GOT3 (cell line): Measurements from ENCODE around the gene AOPEP.

ENCODE experiments used
- DNase-seq: peaks from one replicate; lab custom pipeline; 2025; ENCODE audit warnings: mixed read lengths; lab: John Stamatoyannopoulos, UW

AOPEP gene

DNA sequence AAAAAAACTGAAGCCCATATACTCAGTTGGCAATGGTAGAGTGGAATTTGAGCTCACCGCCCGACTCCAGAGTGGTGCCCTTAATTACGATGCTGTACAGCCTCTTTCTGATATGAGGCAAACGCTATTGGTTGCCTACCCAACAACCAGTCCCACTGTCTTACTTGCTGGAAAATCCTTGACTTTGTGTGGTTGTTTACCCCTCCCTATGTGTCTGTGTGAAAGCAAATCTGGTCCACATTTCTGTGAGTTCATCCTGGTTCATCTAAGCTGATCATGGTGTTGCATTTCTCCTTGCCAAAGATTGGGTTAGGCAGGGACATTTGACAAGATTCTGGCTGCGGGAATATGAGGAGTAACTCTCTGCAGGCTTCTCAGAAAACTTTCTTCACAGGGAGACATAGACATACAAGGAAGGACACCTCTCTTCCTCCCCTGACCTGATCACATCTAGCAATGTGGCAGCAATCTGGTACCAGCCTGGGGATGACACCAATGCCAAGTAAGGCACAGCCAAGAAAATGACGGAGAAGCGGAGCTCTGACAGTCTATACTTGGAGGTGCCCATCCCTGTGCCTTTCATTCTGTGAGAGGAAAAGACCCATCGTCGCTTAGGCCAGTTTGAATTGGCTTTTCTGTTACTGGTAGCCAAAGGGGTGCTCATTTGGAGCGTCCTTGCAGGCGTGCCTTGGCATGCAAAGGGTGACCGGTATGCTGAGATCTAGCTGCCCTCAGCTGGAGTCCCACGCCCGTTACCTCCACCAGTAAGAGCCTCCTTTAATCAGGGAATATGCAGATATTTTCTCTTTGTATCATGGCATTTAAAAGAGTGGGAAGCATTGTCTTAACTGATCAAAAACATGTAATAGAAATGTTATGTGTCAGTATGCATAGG lies 124.3 kb downstream of the AOPEP start:
- DNase-seq: no peak

DNA sequence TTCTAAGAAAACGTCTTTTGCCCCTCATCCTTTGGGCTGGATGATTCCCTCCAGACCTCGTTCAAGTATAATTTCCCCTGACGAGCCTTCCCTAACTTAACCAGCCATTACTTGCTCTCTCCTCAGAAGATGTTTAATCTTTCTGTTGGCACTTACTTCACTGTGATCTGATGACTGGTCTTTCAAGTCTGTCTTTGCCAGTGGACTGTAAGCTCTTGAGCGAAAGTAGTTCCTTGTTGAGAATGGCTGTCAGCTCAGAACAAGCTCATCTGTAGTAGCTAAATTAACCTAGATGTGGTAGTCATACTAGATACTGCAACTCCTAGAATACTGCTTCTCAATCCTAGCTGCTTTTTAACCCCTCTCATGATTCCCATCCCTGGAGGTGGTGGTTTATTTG lies 125.0 kb downstream of the AOPEP start:
- DNase-seq: no peak

DNA sequence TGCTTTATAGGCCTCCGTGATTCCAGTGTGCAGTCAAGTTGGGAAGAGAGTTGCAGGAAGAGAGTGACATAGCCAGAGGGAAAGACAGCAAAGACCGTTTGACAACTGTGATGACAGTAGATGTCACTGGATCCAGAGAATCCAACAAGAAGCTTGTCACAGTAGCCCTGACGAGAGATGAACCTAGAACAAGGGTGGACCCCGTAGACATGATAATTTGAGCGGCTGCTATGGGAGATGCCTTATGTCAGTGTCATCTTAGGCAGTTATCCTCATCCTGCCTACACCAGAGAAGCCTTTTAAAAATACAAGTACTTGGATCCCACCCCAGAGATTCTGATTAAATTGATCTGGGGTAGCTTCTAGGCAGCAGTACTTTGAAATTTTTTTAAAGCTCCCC lies 125.4 kb downstream of the AOPEP start:
- DNase-seq: no peak

DNA sequence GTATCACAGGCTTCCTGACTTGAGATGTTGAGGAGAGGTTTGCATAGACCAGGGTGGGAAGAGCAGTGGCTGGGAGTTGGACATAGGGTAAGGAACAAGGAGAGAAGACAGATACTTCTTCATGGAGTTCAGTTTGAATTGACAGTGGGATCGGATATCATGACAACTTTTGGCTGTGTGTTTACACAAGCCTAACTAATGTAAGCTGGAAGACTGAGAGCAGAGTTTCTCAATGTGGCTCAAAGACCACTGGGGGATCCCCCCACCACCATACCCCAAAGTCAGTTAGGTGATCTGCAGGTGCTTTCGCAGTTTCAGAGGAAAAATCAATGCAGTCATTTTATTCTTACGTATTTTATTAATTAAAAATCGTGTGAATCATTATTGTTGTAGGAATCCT lies 125.9 kb downstream of the AOPEP start:
- DNase-seq: no peak

DNA sequence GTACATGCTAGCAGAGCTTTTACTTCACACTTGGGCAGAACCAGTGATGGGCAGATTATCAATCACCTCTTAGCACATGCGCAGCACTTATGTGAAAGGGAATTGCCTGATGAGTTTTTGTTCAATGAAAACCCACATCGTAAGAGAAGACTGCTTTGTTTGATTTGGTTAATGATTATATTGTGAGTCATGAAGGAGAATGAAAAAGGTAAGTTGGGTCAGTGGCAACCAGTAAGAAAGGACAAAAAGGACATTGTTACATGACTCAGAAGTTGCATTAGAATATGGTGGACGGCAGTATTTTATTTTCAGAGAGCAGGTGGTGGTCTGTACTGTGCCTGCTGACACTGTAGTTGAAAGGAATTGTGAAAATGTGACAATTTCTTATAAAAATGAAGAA lies 127.4 kb downstream of the AOPEP start:
- no peak for DNase-seq

DNA sequence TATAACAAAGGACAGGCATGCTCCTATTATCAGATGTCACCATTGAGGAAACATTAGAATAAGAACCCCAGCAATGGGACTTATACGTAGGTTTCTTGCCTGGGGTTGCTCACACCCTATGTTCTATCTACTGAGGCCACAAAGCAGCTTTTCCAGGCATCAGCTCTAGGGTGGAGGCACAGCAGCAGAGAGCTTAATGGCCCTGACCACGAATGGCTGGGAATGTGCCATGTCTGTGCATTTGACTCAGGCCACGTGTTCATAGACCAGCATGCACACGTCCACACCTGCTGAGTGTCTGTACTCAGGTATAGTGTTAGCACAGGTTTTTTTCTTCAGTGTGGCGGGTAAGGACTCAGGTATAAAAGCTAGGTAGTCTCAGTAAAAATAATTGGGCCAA lies 129.4 kb downstream of the AOPEP start:
- DNase-seq: no peak

DNA sequence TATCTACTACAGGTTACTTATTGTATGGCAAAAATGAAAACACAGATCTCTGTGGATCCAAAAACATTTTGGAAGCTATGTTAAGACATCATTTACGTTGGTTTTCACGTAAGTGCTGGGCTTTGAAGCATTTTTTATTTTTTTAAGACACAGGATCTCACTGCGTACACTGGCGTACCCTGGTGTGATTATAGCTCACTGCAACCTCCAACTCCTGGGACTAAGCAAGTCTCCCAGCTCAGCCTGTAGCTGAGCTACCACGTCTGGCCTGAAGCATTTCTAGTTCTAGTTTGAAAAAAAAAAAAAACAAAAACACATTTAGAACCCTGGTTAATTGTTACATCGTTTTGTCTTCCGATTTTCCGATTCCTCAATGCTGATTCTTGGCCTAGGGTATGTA lies 131.3 kb downstream of the AOPEP start:
- DNase-seq: no peak

DNA sequence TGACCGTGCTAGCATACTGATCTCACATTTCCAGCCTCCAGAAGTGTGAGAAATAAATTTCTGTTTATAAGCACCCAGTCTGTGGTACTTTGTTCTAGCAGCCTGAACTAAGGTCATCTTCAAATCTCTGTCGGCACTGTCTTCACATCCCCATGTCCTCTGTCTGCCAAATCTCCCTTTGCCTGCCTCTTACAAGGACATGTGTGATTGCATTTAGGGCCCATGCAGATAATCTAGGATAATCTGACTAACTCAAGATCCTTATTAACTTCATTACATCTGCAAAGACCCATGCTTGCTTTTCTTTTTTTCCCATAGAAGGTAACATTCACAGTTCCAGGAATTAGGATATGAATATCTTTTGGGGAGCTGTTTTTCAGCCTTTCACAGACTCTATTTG lies 132.7 kb downstream of the AOPEP start:
- DNase-seq: no peak

DNA sequence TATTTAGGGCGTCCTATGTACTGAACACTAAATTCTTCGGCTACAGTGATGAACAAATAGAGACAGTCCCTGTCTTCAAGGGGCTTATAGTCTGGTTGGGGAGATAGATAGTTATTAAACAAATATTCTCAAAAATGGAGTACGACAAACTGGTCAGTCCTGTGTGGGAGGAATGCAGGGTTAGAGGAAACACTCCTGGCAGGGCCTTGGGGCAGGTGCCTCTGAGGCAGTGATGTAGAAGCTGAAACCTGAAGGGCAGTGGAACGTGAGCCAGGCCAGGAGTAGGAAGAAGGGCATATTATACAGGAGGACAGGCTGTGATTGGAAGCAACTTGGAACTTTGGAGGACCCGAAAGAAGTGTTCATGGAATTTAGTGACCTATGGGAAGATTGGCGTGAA lies 133.4 kb downstream of the AOPEP start:
- no peak for DNase-seq

DNA sequence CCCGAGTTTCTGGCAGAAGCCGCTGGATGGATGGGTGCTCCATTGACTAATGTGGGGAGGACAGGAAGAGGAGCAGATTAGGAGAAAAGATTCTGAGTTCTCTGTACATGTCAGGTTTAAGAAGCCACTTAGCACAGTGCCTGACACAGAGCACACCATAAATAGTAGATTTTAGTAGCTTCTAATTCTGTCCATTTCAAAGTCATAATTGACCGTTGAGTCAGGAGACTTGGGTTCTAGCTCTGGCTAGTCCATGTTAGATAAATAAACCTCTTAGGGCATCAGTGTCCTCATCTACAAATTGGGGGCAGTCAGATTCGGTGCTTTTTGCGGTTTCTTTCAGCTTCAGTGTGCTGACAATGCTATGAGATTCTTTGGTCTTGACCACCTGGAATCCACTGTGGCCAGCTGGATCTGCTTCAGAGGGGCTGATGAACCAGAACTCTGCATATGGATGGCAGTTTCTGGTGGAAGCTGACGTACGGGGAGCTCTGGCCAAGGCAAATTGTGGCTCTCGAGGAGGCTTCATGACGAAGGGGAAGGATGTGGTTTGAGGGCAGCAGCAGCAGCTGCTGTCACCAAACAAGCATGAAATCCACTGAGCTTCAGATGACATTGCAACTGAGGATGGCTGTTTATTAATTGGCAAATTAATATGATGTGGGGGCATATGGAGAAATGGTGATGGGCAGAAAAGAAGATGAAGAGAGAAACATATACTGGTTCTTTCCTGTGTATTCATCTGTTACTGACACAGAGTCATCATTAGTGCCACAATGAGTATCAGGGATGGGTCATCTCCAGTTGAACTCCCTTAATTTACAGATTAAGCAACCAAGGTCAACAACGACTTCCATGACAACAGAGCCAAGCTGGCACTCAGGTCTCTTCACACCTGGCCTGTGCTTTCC lies 134.4 kb downstream of the AOPEP start:
- no peak for DNase-seq

DNA sequence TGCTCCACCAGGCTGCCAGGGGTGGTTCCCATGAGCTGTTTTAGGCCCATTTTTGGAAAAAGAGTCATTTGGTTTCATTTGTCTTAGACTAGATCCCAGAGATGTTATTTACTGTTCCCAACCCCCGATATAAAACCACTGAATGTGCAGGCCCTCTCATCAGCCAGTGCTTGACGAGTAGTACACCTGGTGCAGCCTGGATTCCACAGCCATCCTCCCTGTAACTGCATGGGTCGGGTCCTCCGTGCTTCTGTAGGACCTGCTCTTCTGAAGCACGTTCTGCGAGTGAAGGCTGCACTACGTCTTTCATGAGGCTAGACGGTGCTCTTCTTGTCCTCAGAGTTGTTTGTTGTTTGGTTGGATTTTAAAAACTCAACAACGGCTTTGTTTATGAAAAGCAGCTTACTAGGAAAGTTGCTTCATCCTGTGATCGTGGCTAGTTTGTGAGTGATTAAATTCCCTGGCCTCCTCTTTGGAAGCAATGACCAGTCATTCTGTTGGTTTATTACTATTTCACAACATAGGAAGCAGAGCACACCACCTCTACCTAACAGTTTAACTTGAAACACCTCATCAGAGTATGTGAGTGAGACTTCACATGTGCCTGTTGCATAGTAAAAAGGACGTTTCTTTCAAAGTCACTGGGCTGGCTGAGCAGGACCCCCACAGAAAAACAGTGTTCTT lies 135.2 kb downstream of the AOPEP start:
- no peak for DNase-seq

DNA sequence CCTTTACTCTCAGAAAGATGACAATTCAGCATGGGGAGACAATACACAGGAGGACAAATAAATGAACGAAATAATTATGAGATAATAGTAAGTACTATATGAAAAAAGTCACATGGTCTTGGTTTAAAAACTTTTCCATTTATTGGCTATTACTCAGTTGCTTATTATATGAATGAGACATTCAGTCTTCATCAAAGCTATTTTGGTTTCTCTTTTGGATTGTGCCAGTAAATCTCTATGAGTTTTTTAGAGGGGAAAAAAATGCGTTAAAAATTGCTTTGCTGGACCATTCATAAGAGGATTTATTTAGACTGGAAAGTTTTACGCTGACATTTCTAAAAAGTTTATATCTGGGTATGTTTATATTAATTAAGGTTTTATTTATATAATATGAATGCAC lies 137.7 kb downstream of the AOPEP start:
- DNase-seq: no peak

DNA sequence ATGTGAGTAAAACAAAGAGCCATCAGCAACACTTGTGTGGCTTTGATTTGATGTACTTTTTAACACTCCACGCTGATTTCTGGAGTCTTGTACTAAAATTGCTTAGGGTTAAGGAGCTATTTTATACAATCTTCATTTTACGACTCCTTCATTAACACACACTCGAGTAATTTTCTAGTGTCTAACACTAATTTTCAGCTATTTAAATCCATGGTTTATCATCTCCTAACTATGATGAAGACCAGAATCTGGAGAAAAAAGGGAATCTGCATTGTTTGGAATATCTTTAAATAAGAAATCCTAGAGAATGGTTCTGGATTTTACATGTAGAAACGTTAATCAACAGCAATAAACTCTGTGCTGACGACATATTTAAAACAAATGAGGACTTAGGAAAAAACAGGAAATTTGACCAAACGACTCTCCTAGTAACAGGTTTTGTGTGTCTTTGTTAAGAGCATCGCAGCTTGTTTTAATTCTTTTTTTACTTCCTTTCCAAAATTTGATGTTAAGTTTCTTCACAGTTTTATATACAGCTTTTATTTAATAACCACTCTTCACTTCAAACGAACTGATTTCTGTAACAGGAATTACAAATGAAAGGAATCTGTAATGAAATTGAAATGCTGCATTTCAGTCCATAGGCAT lies 138.5 kb downstream of the AOPEP start:
- no peak for DNase-seq

DNA sequence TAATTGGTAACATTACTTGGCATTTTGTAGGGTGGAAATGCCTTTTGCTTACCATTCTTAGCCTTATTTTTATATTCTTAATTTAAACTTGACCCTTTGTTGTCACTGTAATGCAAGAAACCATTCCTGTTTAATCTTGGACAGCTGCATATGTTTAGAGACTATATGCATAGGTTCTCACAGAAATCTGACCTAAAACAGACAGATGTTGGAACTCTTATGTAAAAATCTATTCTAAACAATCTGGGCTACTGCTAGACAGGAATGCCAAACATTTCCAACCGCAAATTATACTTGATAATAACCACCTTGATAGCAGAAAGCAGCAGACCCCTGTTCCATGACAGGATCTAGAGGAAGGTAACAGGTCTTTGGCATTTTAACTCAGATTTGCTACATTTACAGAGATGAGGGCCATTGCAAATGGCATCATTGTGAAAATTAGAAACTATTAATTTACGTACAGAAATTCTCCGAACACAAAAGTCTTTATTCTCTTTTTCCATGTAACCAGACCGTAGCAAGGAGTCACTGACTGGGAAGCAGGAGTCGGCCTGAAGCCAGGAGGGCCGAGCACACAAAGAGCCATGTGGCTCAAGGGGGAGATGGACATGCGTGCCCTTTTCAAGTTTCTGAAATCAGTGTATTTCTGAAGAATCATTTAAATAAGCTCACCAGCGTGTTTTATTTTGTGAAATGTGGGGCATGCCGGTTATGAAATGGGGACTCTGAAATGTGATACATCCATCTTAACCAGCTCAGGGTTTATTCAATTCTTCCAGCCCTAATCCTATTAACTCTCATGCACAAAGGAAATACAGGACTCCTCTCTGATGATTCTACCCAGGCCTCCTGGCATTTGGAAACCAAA lies 139.3 kb downstream of the AOPEP start:
- DNase-seq: no peak

DNA sequence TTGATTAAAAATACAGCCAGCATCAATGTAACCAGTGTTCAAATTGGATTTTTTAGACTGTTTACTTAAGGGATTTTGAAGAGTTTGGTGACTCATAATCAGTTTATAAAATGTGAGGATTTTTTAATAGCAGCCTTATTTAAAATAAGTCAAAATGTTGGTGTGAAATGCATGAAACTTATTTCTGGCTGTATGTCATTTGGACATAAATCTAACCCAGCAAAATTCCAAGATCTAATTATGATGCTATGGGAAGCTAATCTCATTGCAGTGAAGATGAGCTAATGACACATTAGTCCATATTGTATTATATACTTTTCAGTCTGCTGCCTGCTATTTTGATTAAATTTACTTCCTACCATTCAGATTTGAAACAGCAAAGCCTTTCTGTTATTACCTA lies 140.3 kb downstream of the AOPEP start:
- no peak for DNase-seq

DNA sequence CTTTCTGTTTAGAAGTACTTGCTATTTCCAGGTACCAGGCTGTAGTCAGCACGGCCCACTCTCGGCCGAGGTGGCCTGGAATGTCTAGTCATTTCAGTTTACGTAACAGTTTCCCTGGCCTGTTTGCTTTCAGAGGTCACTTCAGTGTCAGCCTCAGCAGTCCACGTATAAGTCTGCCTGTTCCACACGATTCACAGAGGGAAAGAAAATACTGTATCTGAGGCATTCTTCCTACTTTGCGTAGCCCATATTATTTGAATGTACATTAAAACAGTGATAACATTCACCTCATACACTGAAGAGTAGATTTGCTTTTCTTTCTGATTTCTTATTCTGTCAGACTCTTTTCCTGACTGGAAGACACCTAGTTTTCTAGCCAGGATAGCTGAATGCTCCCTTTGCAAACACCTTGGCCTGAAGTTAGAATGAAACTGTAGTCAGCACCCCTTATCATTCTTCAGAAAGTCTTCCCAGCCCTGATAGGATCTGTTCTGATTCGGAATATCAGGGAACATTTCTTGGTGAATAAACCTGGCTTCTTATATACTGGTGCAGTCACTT lies 140.9 kb downstream of the AOPEP start:
- no peak for DNase-seq

DNA sequence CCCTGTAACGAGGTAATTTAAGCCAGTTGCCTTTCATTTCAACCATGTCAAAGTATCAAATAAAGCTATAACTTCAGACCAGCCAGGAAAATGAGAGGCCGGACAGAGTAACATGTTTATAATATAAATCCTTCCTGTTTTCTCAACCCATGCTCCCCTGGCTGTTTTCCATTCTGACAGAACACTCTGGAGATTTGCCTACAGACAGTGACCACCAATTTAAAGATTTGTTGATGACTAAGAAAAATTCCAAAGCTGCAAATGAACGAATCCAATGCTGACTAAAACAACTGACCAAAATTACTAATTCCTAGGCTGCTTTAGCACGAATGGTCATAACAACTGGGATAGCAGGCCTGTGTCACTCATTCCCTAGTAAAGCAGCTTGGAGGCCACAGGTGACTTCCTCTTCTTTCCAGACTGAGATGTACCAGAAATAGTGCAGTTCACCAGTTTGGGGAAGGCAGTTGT lies 141.4 kb downstream of the AOPEP start:
- DNase-seq: no peak

DNA sequence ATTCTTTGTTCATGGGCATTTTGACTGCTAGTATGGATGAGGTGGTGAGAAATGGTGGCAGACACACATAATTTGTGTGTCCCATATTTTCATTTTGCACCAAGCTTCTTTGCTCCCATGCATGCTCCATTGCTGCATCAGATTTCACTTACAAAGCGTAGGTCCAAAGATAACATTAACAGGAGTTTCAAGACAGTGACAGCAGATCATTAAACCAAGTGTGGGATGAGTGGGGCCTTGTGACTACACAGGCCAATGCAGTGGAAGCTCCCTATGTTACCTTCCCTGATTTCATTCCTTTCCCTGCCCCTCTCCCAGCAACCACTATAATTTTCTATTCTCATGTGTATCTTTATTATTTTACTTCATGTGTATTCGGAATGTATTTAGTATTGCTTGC lies 142.0 kb downstream of the AOPEP start:
- DNase-seq: no peak

DNA sequence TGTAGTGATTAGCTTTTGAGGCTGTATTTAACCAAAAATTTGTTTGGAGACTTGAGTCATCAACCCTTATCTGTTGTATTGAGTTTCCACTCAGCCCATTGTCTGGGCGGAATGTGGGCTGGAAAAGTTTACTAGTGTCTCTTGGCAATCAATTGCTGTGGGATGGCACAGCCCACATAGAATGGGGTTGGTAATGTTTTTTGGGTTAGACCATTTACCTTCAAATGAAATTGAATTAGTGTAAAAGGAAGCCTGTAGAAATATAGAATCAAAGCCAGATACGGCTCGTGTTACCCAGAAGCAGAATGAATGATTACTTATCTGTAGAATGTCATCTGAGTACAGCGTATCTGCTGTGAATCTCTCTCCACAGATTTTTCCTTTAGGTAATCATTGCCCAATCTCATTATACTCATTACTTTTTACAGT lies 142.9 kb downstream of the AOPEP start:
- DNase-seq: no peak

DNA sequence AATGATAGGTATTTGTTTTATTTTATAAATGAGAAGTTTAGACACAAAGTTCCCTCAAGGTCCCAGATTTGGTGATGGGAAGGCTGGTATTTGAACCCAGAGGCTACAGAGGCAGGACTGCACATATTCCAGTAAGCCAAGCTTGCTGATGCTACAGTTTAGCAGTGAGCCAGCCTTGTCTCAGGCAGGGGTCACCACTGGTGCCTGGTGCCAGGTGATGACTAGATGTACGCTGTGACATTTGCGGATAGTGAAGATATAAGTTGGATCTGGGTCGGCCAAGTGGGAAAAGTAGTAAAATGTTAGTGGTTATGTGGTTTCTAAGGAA lies 143.9 kb downstream of the AOPEP start:
- DNase-seq: no peak
